ENCODE measurements around the gene ING2.

The ING2 gene

DNA sequence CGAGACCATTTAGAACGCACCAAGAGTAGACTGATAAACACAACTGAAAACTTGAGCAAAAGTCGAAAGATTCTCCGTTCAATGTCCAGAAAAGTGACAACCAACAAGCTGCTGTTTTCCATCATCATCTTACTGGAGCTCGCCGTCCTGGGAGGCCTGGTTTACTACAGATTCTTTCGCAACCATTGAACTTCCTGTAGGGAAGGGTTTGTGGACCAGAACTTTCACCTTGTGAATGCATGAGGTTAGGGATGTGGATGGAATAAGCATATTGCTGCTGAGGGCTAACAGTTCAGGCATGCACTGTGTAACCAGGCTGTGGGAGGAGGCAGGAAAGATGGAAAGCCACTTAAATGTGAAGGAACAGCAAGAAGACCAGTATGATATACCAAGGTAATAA lies 20.9 kb upstream of the ING2 start:
- TF ChIP-seq, protein P1, sequence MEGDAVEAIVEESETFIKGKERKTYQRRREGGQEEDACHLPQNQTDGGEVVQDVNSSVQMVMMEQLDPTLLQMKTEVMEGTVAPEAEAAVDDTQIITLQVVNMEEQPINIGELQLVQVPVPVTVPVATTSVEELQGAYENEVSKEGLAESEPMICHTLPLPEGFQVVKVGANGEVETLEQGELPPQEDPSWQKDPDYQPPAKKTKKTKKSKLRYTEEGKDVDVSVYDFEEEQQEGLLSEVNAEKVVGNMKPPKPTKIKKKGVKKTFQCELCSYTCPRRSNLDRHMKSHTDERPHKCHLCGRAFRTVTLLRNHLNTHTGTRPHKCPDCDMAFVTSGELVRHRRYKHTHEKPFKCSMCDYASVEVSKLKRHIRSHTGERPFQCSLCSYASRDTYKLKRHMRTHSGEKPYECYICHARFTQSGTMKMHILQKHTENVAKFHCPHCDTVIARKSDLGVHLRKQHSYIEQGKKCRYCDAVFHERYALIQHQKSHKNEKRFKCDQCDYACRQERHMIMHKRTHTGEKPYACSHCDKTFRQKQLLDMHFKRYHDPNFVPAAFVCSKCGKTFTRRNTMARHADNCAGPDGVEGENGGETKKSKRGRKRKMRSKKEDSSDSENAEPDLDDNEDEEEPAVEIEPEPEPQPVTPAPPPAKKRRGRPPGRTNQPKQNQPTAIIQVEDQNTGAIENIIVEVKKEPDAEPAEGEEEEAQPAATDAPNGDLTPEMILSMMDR (IDR thresholded peaks at IDR 0.05; ENCODE audit: low read depth, low read length, missing control alignments), result no peak
- DNase-seq (ENCODE audit: low read depth), result no peak
- H3K4me3 ChIP-seq (ENCODE audit: low read depth, low read length), result no peak overlapping the region

DNA sequence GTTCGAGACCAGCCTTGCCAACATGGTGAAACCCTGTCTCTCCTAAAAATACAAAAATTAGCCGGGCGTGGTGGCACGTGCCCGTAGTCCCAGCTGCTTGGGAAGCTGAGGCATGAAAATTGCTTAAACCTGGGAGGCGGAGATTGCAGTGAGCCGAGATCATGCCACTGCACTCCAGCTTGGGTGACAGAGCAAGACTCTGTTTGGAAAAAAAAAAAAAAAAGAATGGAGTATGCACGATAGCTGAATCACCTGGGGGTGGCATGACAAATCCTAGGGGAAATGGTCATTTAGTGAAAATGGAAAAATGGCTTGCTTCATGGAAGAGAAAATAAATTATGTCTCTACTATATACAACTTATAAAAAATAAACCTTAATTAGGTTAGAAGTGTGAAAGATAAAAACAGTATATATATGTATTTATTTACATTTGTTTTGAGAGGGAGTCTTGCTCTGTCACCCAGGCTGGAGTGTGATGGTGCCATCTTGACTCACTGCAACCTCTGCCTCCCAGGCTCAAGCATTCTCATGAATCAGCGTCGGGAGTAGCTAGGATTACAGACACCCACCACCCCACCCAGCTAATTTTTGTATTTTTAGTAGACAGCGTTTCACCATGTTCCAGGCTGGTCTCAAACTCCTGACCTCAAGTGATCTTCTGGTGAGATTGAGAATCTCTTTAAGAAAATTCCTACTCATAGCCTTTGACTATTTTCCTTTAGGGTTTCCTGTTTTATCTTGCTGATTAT lies 19.3 kb upstream of the ING2 start:
- TF ChIP-seq, protein P1 (IDR thresholded peaks at IDR 0.05; ENCODE audit: low read depth, low read length, missing control alignments), result no peak
- no peak overlapping the region for H3K4me3 ChIP-seq (ENCODE audit: low read depth, low read length)
- no peak for DNase-seq (ENCODE audit: low read depth)

DNA sequence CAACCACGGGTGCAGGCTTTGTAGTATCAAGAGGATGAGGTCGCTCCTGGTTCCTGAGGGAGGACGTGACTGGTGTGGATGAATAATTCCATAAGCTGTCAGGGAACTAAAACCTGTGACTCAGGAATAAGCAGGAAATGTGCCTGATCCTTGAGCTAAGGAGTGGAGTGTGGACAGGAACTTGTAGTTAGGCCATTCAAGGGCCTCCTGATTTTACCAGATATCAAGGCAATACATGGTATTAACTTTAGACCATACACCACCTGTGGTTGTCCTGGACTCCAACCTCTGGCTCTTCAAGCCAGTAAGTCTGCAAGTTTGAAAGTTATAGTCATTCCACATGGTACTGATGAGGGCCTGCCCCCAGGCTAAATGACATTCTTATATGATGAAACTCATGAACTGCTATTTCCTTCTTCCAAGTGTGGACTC lies 12.1 kb upstream of the ING2 start:
- H3K4me3 ChIP-seq (ENCODE audit: low read depth, low read length), result no peak overlapping the region
- TF ChIP-seq, protein P1 (IDR thresholded peaks at IDR 0.05; ENCODE audit: low read depth, low read length, missing control alignments), result no peak
- no peak for DNase-seq (ENCODE audit: low read depth)

DNA sequence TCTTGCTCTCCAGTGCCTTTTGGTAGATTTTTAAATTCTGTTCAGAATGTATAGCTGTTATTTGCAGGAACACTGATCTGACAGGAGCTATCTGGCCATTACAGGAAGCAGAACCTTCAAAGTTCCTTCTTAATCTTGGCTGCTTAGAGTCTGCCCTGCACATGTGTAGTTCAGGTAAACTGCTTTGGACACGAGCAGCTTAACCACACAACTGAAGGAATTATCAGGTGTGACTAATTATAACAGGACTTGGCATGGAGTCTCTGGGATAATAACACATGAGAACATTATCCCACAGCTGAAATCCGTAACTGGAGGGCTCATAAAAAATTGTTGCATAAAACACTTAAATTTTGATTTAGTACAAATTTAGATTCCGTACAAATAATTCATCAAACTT lies 11.6 kb upstream of the ING2 start:
- DNase-seq (ENCODE audit: low read depth), result no peak
- TF ChIP-seq, protein P1 (IDR thresholded peaks at IDR 0.05; ENCODE audit: low read depth, low read length, missing control alignments), result no peak
- no peak overlapping the region for H3K4me3 ChIP-seq (ENCODE audit: low read depth, low read length)

DNA sequence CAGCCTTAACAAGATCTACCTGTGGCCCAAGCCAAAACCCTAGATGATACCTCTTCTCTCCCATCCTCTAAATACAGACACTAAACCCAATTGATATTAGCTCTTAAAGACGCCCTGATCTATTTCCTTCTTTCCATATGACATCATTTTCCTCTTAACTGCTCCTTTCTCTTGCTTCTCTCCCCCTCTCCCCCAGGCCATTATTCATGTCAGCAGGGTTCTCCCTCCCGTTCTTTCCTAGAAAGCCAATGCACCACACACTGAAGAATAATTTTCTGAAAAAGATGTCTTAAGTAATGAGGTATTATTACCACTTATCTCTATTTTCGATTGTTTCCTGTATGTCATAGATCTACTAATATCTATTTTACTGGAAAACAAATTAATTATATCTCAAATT lies 9.7 kb upstream of the ING2 start:
- TF ChIP-seq, protein P1 (IDR thresholded peaks at IDR 0.05; ENCODE audit: low read depth, low read length, missing control alignments), result no peak
- no peak overlapping the region for H3K4me3 ChIP-seq (ENCODE audit: low read depth, low read length)
- no peak for DNase-seq (ENCODE audit: low read depth)

DNA sequence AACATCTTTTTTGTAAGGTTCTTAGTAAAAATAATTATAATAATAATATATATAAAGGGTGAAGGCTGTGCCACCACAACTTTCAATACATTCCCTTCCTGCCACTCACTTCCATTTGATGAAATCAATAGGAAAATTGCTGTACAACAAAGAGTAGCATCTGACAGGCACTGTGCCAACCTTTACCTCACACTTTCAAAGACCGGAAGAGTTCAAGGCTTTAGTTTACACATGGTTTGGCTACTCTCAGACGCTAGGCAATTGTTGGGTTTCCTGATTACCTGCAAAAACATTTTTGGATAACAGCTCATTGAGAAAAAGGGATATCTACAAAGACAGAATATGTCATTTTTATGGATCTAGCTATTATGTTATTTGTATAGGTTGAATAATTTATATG lies 5.5 kb upstream of the ING2 start:
- no peak for DNase-seq (ENCODE audit: low read depth)
- no peak overlapping the region for H3K4me3 ChIP-seq (ENCODE audit: low read depth, low read length)
- TF ChIP-seq, protein P1 (IDR thresholded peaks at IDR 0.05; ENCODE audit: low read depth, low read length, missing control alignments), result no peak

DNA sequence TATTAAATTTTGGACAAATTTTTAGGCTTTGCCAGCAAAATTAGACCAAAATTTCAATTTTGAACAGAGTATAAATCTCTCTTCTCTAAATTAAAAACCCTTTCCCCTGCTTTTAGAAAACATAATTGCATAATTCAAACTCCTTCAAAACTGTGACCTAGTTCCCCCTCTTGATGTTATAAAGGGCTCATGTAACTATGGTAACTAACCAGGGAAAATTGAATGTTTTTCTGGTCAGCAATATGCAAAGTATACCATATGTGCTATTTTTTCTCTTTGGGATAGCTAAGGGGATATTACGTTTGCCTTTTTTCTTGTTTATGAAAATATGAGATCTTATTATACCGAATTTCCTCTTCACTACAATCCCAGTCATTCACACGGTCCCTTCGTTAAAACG lies 5.1 kb upstream of the ING2 start:
- TF ChIP-seq, protein P1 (IDR thresholded peaks at IDR 0.05; ENCODE audit: low read depth, low read length, missing control alignments), result no peak
- H3K4me3 ChIP-seq (ENCODE audit: low read depth, low read length), result no peak overlapping the region
- DNase-seq (ENCODE audit: low read depth), result no peak
